Hepatocyte (in vitro differentiated cells): ENCODE measurements around the gene OLFML1. TPM values are rescaled to one million over a fixed set of nuclear protein-coding genes. Genes with fewer than 3 reads are reported as not detected.

Source experiments
- DNase-seq: peaks from one replicate; pipeline ENCODE4 v3.0.0-alpha.2; 2016; ENCODE audit warnings: low spot score
- H2AFZ ChIP-seq: fragments of 200-600 bp; sonication (generic); 2 replicates; pipeline ENCODE4 v1.6.0; 2016; ENCODE audit warnings: antibody characterized with exemption, mild to moderate bottlenecking
- H3K27ac ChIP-seq: fragments of 200-600 bp; sonication (generic); 2 replicates; pipeline ENCODE4 v1.5.1; 2016; ENCODE audit warnings: mild to moderate bottlenecking
- H3K27me3 ChIP-seq: fragments of 200-600 bp; sonication (generic); 2 replicates; pipeline ENCODE4 v1.6.1; 2016
- H3K36me3 ChIP-seq: fragments of 200-600 bp; sonication (generic); replicated peaks from 2 replicates; pipeline ENCODE4 v1.5.1; 2016; ENCODE audit warnings: low read depth; ENCODE audit not compliant: insufficient read depth
- H3K4me1 ChIP-seq: fragments of 200-600 bp; sonication (generic); 2 replicates; pipeline ENCODE4 v1.5.1; 2016; ENCODE audit warnings: mild to moderate bottlenecking, moderate library complexity; ENCODE audit not compliant: insufficient read depth
- H3K4me2 ChIP-seq: fragments of 200-600 bp; sonication (generic); 2 replicates; pipeline ENCODE4 v1.6.0; 2016
- H3K4me3 ChIP-seq: fragments of 200-600 bp; sonication (generic); 2 replicates; pipeline ENCODE4 v1.5.1; 2016; ENCODE audit warnings: mild to moderate bottlenecking
- H3K79me2 ChIP-seq: fragments of 200-600 bp; sonication (generic); 2 replicates; pipeline ENCODE4 v1.6.0; 2017; ENCODE audit warnings: mild to moderate bottlenecking
- H3K9me2 ChIP-seq: fragments of 200-600 bp; sonication (generic); replicated peaks from 2 replicates; pipeline ENCODE4 v1.6.0; 2017; ENCODE audit warnings: mild to moderate bottlenecking; ENCODE audit not compliant: insufficient read depth
- H3K9me3 ChIP-seq: fragments of 200-600 bp; sonication (generic); 2 replicates; pipeline ENCODE4 v1.5.1; 2016; ENCODE audit warnings: low read depth, mild to moderate bottlenecking
- H4K20me1 ChIP-seq: fragments of 200-600 bp; sonication (generic); 2 replicates; pipeline ENCODE4 v1.6.0; 2016; ENCODE audit warnings: mild to moderate bottlenecking; ENCODE audit not compliant: insufficient read depth, poor library complexity, severe bottlenecking
- EZH2 ChIP-seq: fragments of 200-600 bp; sonication (generic); IDR thresholded peaks from 2 replicates; pipeline ENCODE4 v1.6.1; 2016; ENCODE audit warnings: antibody characterized with exemption, mild to moderate bottlenecking, borderline replicate concordance
- EZH2phosphoT487 ChIP-seq: fragments of 200-600 bp; sonication (generic); IDR thresholded peaks from one replicate; pipeline ENCODE4 v1.6.1; 2018; ENCODE audit warnings: antibody characterized with exemption, mild to moderate bottlenecking, low read depth, moderate library complexity; ENCODE audit not compliant: unreplicated experiment, severe bottlenecking
- WGBS: methylation state at CpG from one replicate; pipeline ENCODE4 v1.1.6; 2016; ENCODE audit warnings: low lambda C conversion rate; ENCODE audit errors: missing lambda C conversion rate; 5-methylcytosine and 5-hydroxymethylcytosine counted together
- polyA plus RNA-seq: library from polyadenylated mRNA; unstranded; fragments of >200 nt; fragmentation: Nextera tagmentation; extraction: Ambion mirVana; gene quantifications from 2 replicates; pipeline ENCODE4 v1.2.1, GENCODE V29; 2016
- total RNA-seq: library from RNA; depleted of rRNA; stranded (reverse); fragments of >200 nt; gene quantifications from 2 replicates; pipeline ENCODE4 v1.2.3, GENCODE V29; 2014
- TF ChIP-seq, protein P1 (sequence below): fragments of 200-600 bp; sonication (generic); IDR thresholded peaks from 2 replicates; pipeline ENCODE4 v1.5.1; 2016; ENCODE audit warnings: antibody characterized with exemption, mild to moderate bottlenecking; ENCODE audit not compliant: poor library complexity

OLFML1 gene
- total and polyA plus RNA-seq, 2 experiments from 2014 or later = 9.3 to 10.9 TPM

DNA sequence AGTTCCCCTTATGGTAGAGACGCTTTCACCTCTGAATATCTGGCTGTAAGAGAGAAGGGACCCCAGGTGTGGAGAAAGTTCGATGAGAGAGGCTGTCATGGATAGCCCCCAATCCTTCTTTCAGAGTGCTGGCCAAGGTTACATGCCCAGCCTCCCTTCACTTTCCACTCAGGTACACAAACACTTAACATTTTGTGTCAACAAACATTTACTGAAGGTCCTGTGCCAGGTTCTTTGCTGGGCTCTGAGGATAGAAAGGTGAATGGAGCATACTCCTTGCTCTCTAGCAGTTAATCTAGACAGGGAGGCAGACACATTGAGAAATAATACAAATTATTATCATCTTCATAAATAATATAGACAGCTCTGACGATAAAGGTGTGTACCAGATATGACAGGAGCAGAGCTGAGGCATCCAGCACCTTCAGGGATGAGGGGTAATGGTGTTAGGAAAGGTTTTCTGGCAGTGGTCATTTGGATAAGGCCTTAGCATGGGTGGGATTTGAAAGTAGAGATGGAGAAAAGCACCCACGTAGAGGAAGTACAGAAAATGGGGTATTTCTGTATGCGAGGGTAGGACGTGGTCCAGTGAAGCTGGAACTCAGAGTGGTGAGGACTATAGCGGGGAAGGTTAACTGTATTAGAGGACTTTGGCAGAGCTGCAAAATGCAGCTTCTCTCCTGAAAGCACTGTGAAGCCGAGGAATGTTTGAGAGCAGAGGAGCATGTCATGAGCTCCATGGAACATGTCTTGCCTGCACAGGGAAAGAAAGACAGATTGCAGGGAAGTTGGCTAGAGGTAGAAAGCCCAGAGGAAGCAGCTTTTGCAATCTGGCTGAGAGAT is 48.1 kb downstream of the OLFML1 start:
- no peak overlapping the region for H3K4me3 ChIP-seq
- WGBS = 88% methylated on average over 8 of the region's 8 CpGs
- H3K27ac ChIP-seq = no peak overlapping the region
- H3K9me2 ChIP-seq = no peaks in the 10 kb centered on the region
- no peaks in the 10 kb centered on the region for H4K20me1 ChIP-seq
- no peak overlapping the region for H2AFZ ChIP-seq
- no peaks in the 10 kb centered on the region for H3K9me3 ChIP-seq
- H3K79me2 ChIP-seq = peaks cover 28% of the 10 kb centered on the region
- no peaks in the 10 kb centered on the region for H3K36me3 ChIP-seq
- TF ChIP-seq, protein P1, sequence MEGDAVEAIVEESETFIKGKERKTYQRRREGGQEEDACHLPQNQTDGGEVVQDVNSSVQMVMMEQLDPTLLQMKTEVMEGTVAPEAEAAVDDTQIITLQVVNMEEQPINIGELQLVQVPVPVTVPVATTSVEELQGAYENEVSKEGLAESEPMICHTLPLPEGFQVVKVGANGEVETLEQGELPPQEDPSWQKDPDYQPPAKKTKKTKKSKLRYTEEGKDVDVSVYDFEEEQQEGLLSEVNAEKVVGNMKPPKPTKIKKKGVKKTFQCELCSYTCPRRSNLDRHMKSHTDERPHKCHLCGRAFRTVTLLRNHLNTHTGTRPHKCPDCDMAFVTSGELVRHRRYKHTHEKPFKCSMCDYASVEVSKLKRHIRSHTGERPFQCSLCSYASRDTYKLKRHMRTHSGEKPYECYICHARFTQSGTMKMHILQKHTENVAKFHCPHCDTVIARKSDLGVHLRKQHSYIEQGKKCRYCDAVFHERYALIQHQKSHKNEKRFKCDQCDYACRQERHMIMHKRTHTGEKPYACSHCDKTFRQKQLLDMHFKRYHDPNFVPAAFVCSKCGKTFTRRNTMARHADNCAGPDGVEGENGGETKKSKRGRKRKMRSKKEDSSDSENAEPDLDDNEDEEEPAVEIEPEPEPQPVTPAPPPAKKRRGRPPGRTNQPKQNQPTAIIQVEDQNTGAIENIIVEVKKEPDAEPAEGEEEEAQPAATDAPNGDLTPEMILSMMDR = no peak
- TF ChIP-seq EZH2 (no peak), EZH2phosphoT487 (no peak)
- H3K4me1 ChIP-seq = peaks cover 16% of the 10 kb centered on the region
- H3K27me3 ChIP-seq = no peaks in the 10 kb centered on the region
- no peak for DNase-seq
- no peak overlapping the region for H3K4me2 ChIP-seq

DNA sequence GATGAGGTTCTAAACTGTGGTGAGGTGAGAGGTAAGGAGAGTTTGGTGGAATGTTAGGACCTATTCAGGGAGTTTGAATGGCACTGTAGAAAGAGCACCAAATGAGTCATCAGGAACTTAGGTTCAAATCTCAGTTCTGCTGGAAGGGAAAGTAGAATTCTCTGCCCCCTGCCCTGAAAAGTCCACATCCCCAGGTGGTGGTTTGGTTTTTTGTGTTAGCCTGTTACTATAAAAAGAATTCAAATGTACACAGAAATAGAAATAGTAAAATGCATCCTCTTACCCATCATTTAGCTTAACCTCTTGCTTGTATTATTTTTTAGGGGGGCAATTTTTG is 48.7 kb downstream of the OLFML1 start:
- no peak overlapping the region for H3K4me2 ChIP-seq
- no peak for DNase-seq
- H3K4me1 ChIP-seq = peaks cover 22% of the 10 kb centered on the region
- no peaks in the 10 kb centered on the region for H3K9me2 ChIP-seq
- no peaks in the 10 kb centered on the region for H3K27me3 ChIP-seq
- H3K36me3 ChIP-seq = no peaks in the 10 kb centered on the region
- no peaks in the 10 kb centered on the region for H4K20me1 ChIP-seq
- no peak overlapping the region for H3K27ac ChIP-seq
- no peaks in the 10 kb centered on the region for H3K9me3 ChIP-seq
- TF ChIP-seq, protein P1 = no peak
- TF ChIP-seq EZH2 (no peak), EZH2phosphoT487 (no peak)
- no peak overlapping the region for H2AFZ ChIP-seq
- H3K4me3 ChIP-seq = no peak overlapping the region
- peaks cover 28% of the 10 kb centered on the region for H3K79me2 ChIP-seq

DNA sequence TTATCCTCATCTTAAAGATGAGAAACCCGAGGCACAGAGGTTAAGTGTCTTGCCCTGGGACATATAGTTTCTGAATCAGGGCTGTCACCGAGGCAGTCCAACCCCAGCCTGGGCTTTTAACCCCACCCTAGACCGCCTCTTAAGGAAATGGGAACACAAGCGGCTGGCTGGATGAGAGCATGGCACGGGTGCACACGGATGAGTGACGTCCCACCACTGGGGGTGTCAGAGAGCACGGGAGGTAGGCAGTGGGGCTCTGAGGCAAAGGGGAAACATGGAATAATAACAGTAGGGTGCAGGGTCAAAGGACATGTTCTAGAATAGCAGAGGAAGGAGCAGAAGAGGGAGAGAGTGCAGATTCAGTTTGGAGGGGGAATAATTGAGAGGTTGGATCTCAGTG is 50.8 kb downstream of the OLFML1 start:
- Histone ChIP-seq H3K4me3 (no peak overlapping the region), H3K79me2 (peaks cover 39% of the 10 kb centered on the region), H3K36me3 (no peaks in the 10 kb centered on the region), H4K20me1 (no peaks in the 10 kb centered on the region), H3K9me3 (no peaks in the 10 kb centered on the region), H3K4me2 (no peak overlapping the region), H3K27ac (no peak overlapping the region), H3K27me3 (no peaks in the 10 kb centered on the region), H3K4me1 (peaks cover 18% of the 10 kb centered on the region), H2AFZ (no peak overlapping the region), H3K9me2 (no peaks in the 10 kb centered on the region)
- DNase-seq = peak; percentile 46
- TF ChIP-seq EZH2 = no peak
- no peak for TF ChIP-seq EZH2phosphoT487
- TF ChIP-seq, protein P1 = peak; percentile 15
- WGBS = 43% methylated on average over 8 of the region's 8 CpGs

DNA sequence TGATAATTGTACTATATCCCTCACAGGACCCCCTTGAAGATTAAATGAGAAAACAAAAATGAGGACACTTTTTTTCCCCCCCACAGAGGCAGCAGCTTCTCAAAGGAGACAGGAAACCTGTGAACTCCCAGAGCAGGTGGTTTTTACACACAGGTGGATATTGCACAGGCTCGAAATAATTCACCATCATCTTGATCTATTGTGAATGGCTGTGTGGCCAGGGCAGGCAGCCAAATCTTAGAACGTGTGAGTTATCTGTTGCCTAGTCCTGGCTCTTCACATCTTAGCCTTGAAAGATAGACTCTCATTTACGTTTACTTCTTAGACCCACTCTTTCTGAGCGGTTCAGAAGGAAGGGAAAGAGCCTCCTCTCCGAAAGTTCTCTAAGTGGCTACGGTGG is 52.0 kb downstream of the OLFML1 start:
- no peaks in the 10 kb centered on the region for H3K9me2 ChIP-seq
- H3K9me3 ChIP-seq = no peaks in the 10 kb centered on the region
- peaks cover 34% of the 10 kb centered on the region for H3K79me2 ChIP-seq
- no peak overlapping the region for H3K4me2 ChIP-seq
- no peaks in the 10 kb centered on the region for H3K36me3 ChIP-seq
- no peak overlapping the region for H2AFZ ChIP-seq
- DNase-seq = no peak
- H3K4me1 ChIP-seq = peaks cover 18% of the 10 kb centered on the region
- no peak overlapping the region for H3K27ac ChIP-seq
- TF ChIP-seq, protein P1 = no peak
- TF ChIP-seq EZH2phosphoT487 = no peak
- no peak for TF ChIP-seq EZH2
- H3K27me3 ChIP-seq = no peaks in the 10 kb centered on the region
- 88% methylated on average over 6 of the region's 6 CpGs for WGBS
- no peaks in the 10 kb centered on the region for H4K20me1 ChIP-seq
- H3K4me3 ChIP-seq = no peak overlapping the region
